Measurements from ENCODE around the gene BAIAP3.

Gene BAIAP3

GRCh38 chr16:1371054-1371978, 37.9 kb downstream of the BAIAP3 start:
- Mint-ChIP-seq H3K36me3 (ENCODE audit: insufficient read depth) (peaks cover 30% of the 10 kb centered on the region), H3K9me3 (no peaks in the 10 kb centered on the region), H3K4me1 (ENCODE audit: low read depth in 2 of 2) (peaks cover 0 to under 1% of the 10 kb centered on the region in 2 donors), H3K27me3 (no peaks in the 10 kb centered on the region), H3K4me3 (no peak overlapping the region), H3K27ac (peak overlapping the region in 1 of 2 donors; percentile 23)
- ATAC-seq (replicated peaks) (no peak), DNase-seq (no peak)

GRCh38 chr16:1372292-1372950, 39.0 kb downstream of the BAIAP3 start:
- no peak for ATAC-seq (replicated peaks)
- Mint-ChIP-seq H3K27me3 (no peaks in the 10 kb centered on the region), H3K4me1 (ENCODE audit: low read depth in 2 of 2) (peaks cover 0 to 3% of the 10 kb centered on the region in 2 donors), H3K9me3 (no peaks in the 10 kb centered on the region), H3K4me3 (no peak overlapping the region), H3K27ac (no peak overlapping the region), H3K36me3 (ENCODE audit: insufficient read depth) (peaks cover 29% of the 10 kb centered on the region)
- DNase-seq = no peak

GRCh38 chr16:1374418-1375297, 41.2 kb downstream of the BAIAP3 start:
- H3K27me3 Mint-ChIP-seq = no peaks in the 10 kb centered on the region
- peaks cover 28% of the 10 kb centered on the region for H3K36me3 Mint-ChIP-seq (ENCODE audit: insufficient read depth)
- DNase-seq (no peak), ATAC-seq (replicated peaks) (no peak)
- no peaks in the 10 kb centered on the region for H3K9me3 Mint-ChIP-seq
- H3K4me3 Mint-ChIP-seq = no peak overlapping the region
- H3K4me1 Mint-ChIP-seq (ENCODE audit: low read depth in 2 of 2) = peaks cover 9 to 13% of the 10 kb centered on the region in 2 donors
- peak overlapping the region in 1 of 2 donors; percentile 17 for H3K27ac Mint-ChIP-seq

GRCh38 chr16:1375298-1375640, 41.8 kb downstream of the BAIAP3 start:
- peaks cover 34% of the 10 kb centered on the region for H3K36me3 Mint-ChIP-seq (ENCODE audit: insufficient read depth)
- no peak overlapping the region for H3K27ac Mint-ChIP-seq
- ATAC-seq (replicated peaks) (no peak), DNase-seq (no peak)
- H3K9me3 Mint-ChIP-seq = no peaks in the 10 kb centered on the region
- H3K27me3 Mint-ChIP-seq = no peaks in the 10 kb centered on the region
- H3K4me3 Mint-ChIP-seq = no peak overlapping the region
- peaks cover 14 to 17% of the 10 kb centered on the region in 2 donors for H3K4me1 Mint-ChIP-seq (ENCODE audit: low read depth in 2 of 2)

GRCh38 chr16:1375741-1376410, 42.4 kb downstream of the BAIAP3 start:
- Mint-ChIP-seq H3K27me3 (no peaks in the 10 kb centered on the region), H3K36me3 (ENCODE audit: insufficient read depth) (peaks cover 34% of the 10 kb centered on the region), H3K27ac (peak overlapping the region in 1 of 2 donors; percentile 72), H3K4me1 (ENCODE audit: low read depth in 2 of 2) (peaks cover 16 to 18% of the 10 kb centered on the region in 2 donors), H3K9me3 (no peaks in the 10 kb centered on the region), H3K4me3 (no peak overlapping the region)
- ATAC-seq (replicated peaks) (no peak), DNase-seq (no peak)

GRCh38 chr16:1377406-1378010, 44.1 kb downstream of the BAIAP3 start:
- H3K36me3 Mint-ChIP-seq (ENCODE audit: insufficient read depth) = peaks cover 35% of the 10 kb centered on the region
- no peaks in the 10 kb centered on the region for H3K9me3 Mint-ChIP-seq
- ATAC-seq (replicated peaks) (no peak), DNase-seq (no peak)
- H3K4me1 Mint-ChIP-seq (ENCODE audit: low read depth in 2 of 2) = peaks cover 16 to 18% of the 10 kb centered on the region in 2 donors
- H3K27me3 Mint-ChIP-seq = no peaks in the 10 kb centered on the region
- H3K27ac Mint-ChIP-seq = peak overlapping the region in 1 of 2 donors; percentile 78
- H3K4me3 Mint-ChIP-seq = peak overlapping the region in 1 of 2 donors; percentile 76

GRCh38 chr16:1378087-1378803, 44.8 kb downstream of the BAIAP3 start:
- ATAC-seq (replicated peaks) = no peak

GRCh38 chr16:1378804-1379303, 45.4 kb downstream of the BAIAP3 start:
- H3K4me3 Mint-ChIP-seq = peak overlapping the region; percentile 66 to 76
- peak overlapping the region; percentile 78 to 93 for H3K27ac Mint-ChIP-seq
- H3K4me1 Mint-ChIP-seq (ENCODE audit: low read depth in 2 of 2) = peaks cover 16 to 18% of the 10 kb centered on the region in 2 donors
- H3K9me3 Mint-ChIP-seq = no peaks in the 10 kb centered on the region
- no peaks in the 10 kb centered on the region for H3K27me3 Mint-ChIP-seq
- H3K36me3 Mint-ChIP-seq (ENCODE audit: insufficient read depth) = peaks cover 43% of the 10 kb centered on the region
- DNase-seq (peak; percentile 50 to 62 (median 58)), ATAC-seq (replicated peaks) (peak; percentile 86)

More at GRCh38 chr16:1378087-1378803, 44.8 kb downstream of the BAIAP3 start:
- Mint-ChIP-seq H3K27me3 (no peaks in the 10 kb centered on the region), H3K9me3 (no peaks in the 10 kb centered on the region), H3K36me3 (ENCODE audit: insufficient read depth) (peaks cover 42% of the 10 kb centered on the region), H3K4me1 (ENCODE audit: low read depth in 2 of 2) (peaks cover 16 to 18% of the 10 kb centered on the region in 2 donors), H3K27ac (peak overlapping the region; percentile 78 to 93), H3K4me3 (peak overlapping the region; percentile 66 to 76)
- no peak for DNase-seq

GRCh38 chr16:1379304-1380076, 46.0 kb downstream of the BAIAP3 start:
- DNase-seq = peak; percentile 48 to 52 (median 51)
- Mint-ChIP-seq H3K4me1 (ENCODE audit: low read depth in 2 of 2) (peaks cover 16 to 18% of the 10 kb centered on the region in 2 donors), H3K36me3 (ENCODE audit: insufficient read depth) (peaks cover 43% of the 10 kb centered on the region), H3K9me3 (no peaks in the 10 kb centered on the region), H3K27ac (peak overlapping the region; percentile 85 to 93), H3K4me3 (peak overlapping the region; percentile 83 to 86), H3K27me3 (no peaks in the 10 kb centered on the region)
- peak; percentile 66 for ATAC-seq (replicated peaks)

- Mint-ChIP-seq H3K4me1 (ENCODE audit: low read depth in 2 of 2) (peaks cover 17 to 18% of the 10 kb centered on the region in 2 donors), H3K36me3 (ENCODE audit: insufficient read depth) (peaks cover 47% of the 10 kb centered on the region), H3K9me3 (no peaks in the 10 kb centered on the region), H3K4me3 (peak overlapping the region; percentile 83 to 86), H3K27me3 (no peaks in the 10 kb centered on the region), H3K27ac (peak overlapping the region; percentile 62 to 85)
- DNase-seq (no peak), ATAC-seq (replicated peaks) (no peak)
Measured at GRCh38 chr16:1380195-1380594, 46.8 kb downstream of the BAIAP3 start.
